Measurements from ENCODE around the gene TMEM52B. TPM values are rescaled to one million over a fixed set of nuclear protein-coding genes. Genes with fewer than 3 reads are reported as not detected.
A peak's percentile ranks its signal among the peaks of the same experiment; 100 is the strongest.

TMEM52B gene
- total and polyA plus RNA-seq, 2 experiments from 2014 or later: not detected

DNA sequence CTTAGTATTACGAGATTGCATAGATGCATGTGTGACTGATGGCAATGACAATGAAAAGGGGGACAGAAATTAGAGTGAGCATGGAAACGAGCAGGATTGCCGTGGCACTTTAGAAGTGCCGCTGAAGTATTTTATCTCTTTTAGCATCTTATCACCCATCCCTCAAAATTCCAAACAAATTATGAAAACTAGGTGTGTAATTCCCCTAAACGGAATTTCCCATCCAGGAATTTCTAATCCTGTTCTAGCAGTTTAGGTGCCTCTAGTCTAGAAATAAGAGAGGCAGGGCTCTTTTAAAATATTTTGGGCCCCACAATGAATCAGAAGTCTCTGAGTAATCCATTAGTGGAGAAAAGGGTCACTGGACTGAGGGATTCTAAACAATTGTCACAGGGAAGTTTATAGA is 947 bp downstream of the TMEM52B start:
- TF ChIP-seq NANOG (IDR thresholded peaks at IDR 0.05; ENCODE audit: borderline replicate concordance) (no peak), STAT1 (IDR thresholded peaks at IDR 0.05; ENCODE audit: unreplicated experiment) (no peak), ZNF462 (CRISPR knock-in tag; IDR thresholded peaks at IDR 0.05) (no peak), POLR2AphosphoS5 (IDR thresholded peaks at IDR 0.05; ENCODE audit: low read depth) (no peak), JUNB (IDR thresholded peaks at IDR 0.05; ENCODE audit: unreplicated experiment) (no peak), ZNF331 (CRISPR knock-in tag; IDR thresholded peaks at IDR 0.05; ENCODE audit: low read depth) (no peak), ZNF114 (CRISPR knock-in tag; IDR thresholded peaks at IDR 0.05) (no peak)
- TF ChIP-seq, protein P1, sequence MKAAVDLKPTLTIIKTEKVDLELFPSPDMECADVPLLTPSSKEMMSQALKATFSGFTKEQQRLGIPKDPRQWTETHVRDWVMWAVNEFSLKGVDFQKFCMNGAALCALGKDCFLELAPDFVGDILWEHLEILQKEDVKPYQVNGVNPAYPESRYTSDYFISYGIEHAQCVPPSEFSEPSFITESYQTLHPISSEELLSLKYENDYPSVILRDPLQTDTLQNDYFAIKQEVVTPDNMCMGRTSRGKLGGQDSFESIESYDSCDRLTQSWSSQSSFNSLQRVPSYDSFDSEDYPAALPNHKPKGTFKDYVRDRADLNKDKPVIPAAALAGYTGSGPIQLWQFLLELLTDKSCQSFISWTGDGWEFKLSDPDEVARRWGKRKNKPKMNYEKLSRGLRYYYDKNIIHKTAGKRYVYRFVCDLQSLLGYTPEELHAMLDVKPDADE (IDR thresholded peaks at IDR 0.05): no peak
- Histone ChIP-seq H3K4me3 (no peak overlapping the region), H4K20me1 (replicated peaks; ENCODE audit: insufficient read depth) (no peaks in the 10 kb centered on the region), H3K27me3 (ENCODE audit: insufficient read depth) (no peaks in the 10 kb centered on the region), H3K4me2 (no peak overlapping the region), H3K4me1 (ENCODE audit: insufficient read depth) (no peaks in the 10 kb centered on the region), H3K36me3 (ENCODE audit: insufficient read depth) (no peaks in the 10 kb centered on the region), H3K79me2 (replicated peaks; ENCODE audit: insufficient read depth) (no peaks in the 10 kb centered on the region), H2AFZ (peak overlapping the region; percentile 95), H3F3A (replicated peaks; ENCODE audit: low read depth) (no peaks in the 10 kb centered on the region), H3K27ac (ENCODE audit: low read depth) (no peak overlapping the region), H3K9me2 (ENCODE audit: insufficient read depth) (no peaks in the 10 kb centered on the region)
- Mint-ChIP-seq H3K27me3 (ENCODE audit: insufficient read depth, low read depth, poor library complexity) (no peaks in the 10 kb centered on the region), H3K4me1 (peaks cover 7% of the 10 kb centered on the region; the same call in 2 of the 3 replicates), H3K4me3 (no peak overlapping the region), H3K36me3 (ENCODE audit: low read depth) (no peaks in the 10 kb centered on the region), H3K27ac (no peak overlapping the region), H3K9me3 (no peaks in the 10 kb centered on the region)
- no peak for ATAC-seq
- no peak for DNase-seq (ENCODE audit: low spot score)

Measured in GM23338 (cell line).